Activated T-cell treated with anti-CD3 and anti-CD28 coated beads, Interleukin-2, amount 50 U/mL, for 1 hour (primary cell): ENCODE results near the gene PHAF1.
A peak's percentile ranks its signal among the peaks of the same experiment; 100 is the strongest.

ENCODE experiments used
- DNase-seq: peaks from one replicate; pipeline ENCODE4 v3.0.0-alpha.2; 2020

The PHAF1 gene

GRCh38 chr16:67148221-67148620 lies 38.5 kb downstream of the PHAF1 start:
- DNase-seq, result no peak

- DNase-seq, result no peak
These were observed 39.0 kb downstream of the PHAF1 start for GRCh38 chr16:67148656-67149275.

GRCh38 chr16:67149276-67150046 lies 39.7 kb downstream of the PHAF1 start:
- DNase-seq, result no peak

- DNase-seq, result peak; percentile 55
These were observed 40.5 kb downstream of the PHAF1 start for GRCh38 chr16:67150047-67150832.

GRCh38 chr16:67150833-67151396 lies 41.2 kb downstream of the PHAF1 start, which contains the start of gene B3GNT9:
Gene B3GNT9, minus strand, starts transcription at chr16:67150998. Its CDS starts 513 bp downstream, at chr16:67150485.
- peak; percentile 51 for DNase-seq

- no peak for DNase-seq
These were observed 41.8 kb downstream of the PHAF1 start for GRCh38 chr16:67151431-67152097.

- DNase-seq, result no peak
These were observed 45.0 kb downstream of the PHAF1 start for GRCh38 chr16:67154578-67155294.

- DNase-seq, result peak; percentile 87
These were observed 45.8 kb downstream of the PHAF1 start for GRCh38 chr16:67155295-67156142.

- no peak for DNase-seq
These were observed 46.6 kb downstream of the PHAF1 start for GRCh38 chr16:67156143-67156844.

GRCh38 chr16:67157106-67157748 lies 47.5 kb downstream of the PHAF1 start:
- DNase-seq, result no peak

GRCh38 chr16:67157892-67158635 lies 48.3 kb downstream of the PHAF1 start:
- DNase-seq, result no peak

- peak; percentile 80 for DNase-seq
These were observed 49.2 kb downstream of the PHAF1 start for GRCh38 chr16:67158637-67159600.

- DNase-seq, result no peak
These were observed 51.9 kb downstream of the PHAF1 start for GRCh38 chr16:67161595-67162058.

- no peak for DNase-seq
These were observed 52.9 kb downstream of the PHAF1 start for GRCh38 chr16:67162506-67163163.

- peak; percentile 59 for DNase-seq
These were observed 53.6 kb downstream of the PHAF1 start for GRCh38 chr16:67163164-67163998.

- DNase-seq, result no peak
These were observed 54.3 kb downstream of the PHAF1 start for GRCh38 chr16:67163999-67164558.
